Ishikawa (cell line): ENCODE measurements around the gene GALNT14.

Experiments
- CEBPB ChIP-seq: IDR thresholded peaks from 2 replicates; pipeline ENCODE4 v1.6.1; 2012
- CREB1 ChIP-seq: IDR thresholded peaks from 2 replicates; pipeline ENCODE4 v1.6.1; 2012; ENCODE audit warnings: low read depth
- EGR1 ChIP-seq: IDR thresholded peaks from 2 replicates; pipeline ENCODE4 v1.6.1; 2012
- EP300 ChIP-seq: IDR thresholded peaks from 2 replicates; pipeline ENCODE4 v1.6.1; 2012; ENCODE audit warnings: borderline replicate concordance
- FOXM1 ChIP-seq: IDR thresholded peaks from 2 replicates; pipeline ENCODE4 v1.6.1; 2012; ENCODE audit warnings: low read depth, borderline replicate concordance
- MAX ChIP-seq: IDR thresholded peaks from 2 replicates; pipeline ENCODE4 v1.6.1; 2012
- NFIC ChIP-seq: IDR thresholded peaks from 2 replicates; pipeline ENCODE4 v1.6.1; 2012
- RAD21 ChIP-seq: IDR thresholded peaks from 2 replicates; pipeline ENCODE4 v1.6.1; 2012; ENCODE audit warnings: low read depth
- REST ChIP-seq: IDR thresholded peaks from 2 replicates; pipeline ENCODE4 v1.6.1; 2012; ENCODE audit warnings: low read depth, mild to moderate bottlenecking
- TAF1 ChIP-seq: IDR thresholded peaks from 2 replicates; pipeline ENCODE4 v1.6.1; 2012; ENCODE audit warnings: low read depth, mild to moderate bottlenecking
- TCF12 ChIP-seq: IDR thresholded peaks from 2 replicates; pipeline ENCODE4 v1.6.1; 2012; ENCODE audit warnings: low read depth
- TEAD4 ChIP-seq: IDR thresholded peaks from 2 replicates; pipeline ENCODE4 v1.6.1; 2012
- USF1 ChIP-seq: IDR thresholded peaks from 2 replicates; pipeline ENCODE4 v1.6.1; 2012
- YY1 ChIP-seq: IDR thresholded peaks from 2 replicates; pipeline ENCODE4 v1.6.1; 2012; ENCODE audit warnings: low read depth
- ZBTB7A ChIP-seq: IDR thresholded peaks from 2 replicates; pipeline ENCODE4 v1.6.1; 2012; ENCODE audit warnings: low read depth

GALNT14 gene

GRCh38 chr2:31012406-31012805 is 125.8 kb downstream of the GALNT14 start:
- TF ChIP-seq EGR1 (no peak), TAF1 (no peak), CEBPB (no peak), NFIC (no peak), REST (no peak), TCF12 (no peak), EP300 (no peak), RAD21 (no peak), USF1 (no peak), CREB1 (no peak), YY1 (no peak), MAX (no peak), ZBTB7A (no peak), FOXM1 (no peak), TEAD4 (no peak)

GRCh38 chr2:31011587-31011986 is 126.7 kb downstream of the GALNT14 start:
- TF ChIP-seq REST (no peak), CEBPB (no peak), TCF12 (no peak), ZBTB7A (no peak), FOXM1 (no peak), EP300 (no peak), TEAD4 (no peak), TAF1 (no peak), RAD21 (no peak)

GRCh38 chr2:31008561-31009114 is 129.6 kb downstream of the GALNT14 start:
- no peak for TF ChIP-seq TEAD4
- TF ChIP-seq TCF12, result no peak
- no peak for TF ChIP-seq USF1
- no peak for TF ChIP-seq EGR1
- TF ChIP-seq REST, result no peak
- TF ChIP-seq ZBTB7A, result no peak
- no peak for TF ChIP-seq CREB1
- TF ChIP-seq MAX, result no peak
- TF ChIP-seq EP300, result no peak
- TF ChIP-seq NFIC, result no peak
- TF ChIP-seq FOXM1, result no peak
- TF ChIP-seq TAF1, result no peak
- no peak for TF ChIP-seq CEBPB
- no peak for TF ChIP-seq YY1
- TF ChIP-seq RAD21, result no peak

- TF ChIP-seq EGR1 (no peak), TEAD4 (no peak), USF1 (no peak), CREB1 (no peak), NFIC (no peak), REST (no peak), TAF1 (no peak), CEBPB (no peak), EP300 (no peak), FOXM1 (no peak), YY1 (no peak), ZBTB7A (no peak), TCF12 (no peak), MAX (no peak), RAD21 (no peak)
Measured at GRCh38 chr2:31004257-31004656, 134.0 kb downstream of the GALNT14 start.
